Subcutaneous abdominal adipose tissue (tissue), 5 donors: Measurements from ENCODE around the gene ZEB2.

Experiments
- H3K27ac ChIP-seq: one replicate; pipeline ENCODE4 v1.7.0; 2013; ENCODE audit warnings: low read depth, mild to moderate bottlenecking, inconsistent platforms, low read length, moderate library complexity
- H3K27me3 ChIP-seq, 5 donors: one replicate each; pipeline ENCODE4 v1.7.0; 2013; ENCODE audit warnings: low read length in 5 of 5, inconsistent platforms in 1 of 5; ENCODE audit not compliant: control insufficient read depth in 5 of 5, insufficient read depth in 4 of 5
- H3K36me3 ChIP-seq, 5 donors: one replicate each; pipeline ENCODE4 v1.7.0; 2013; ENCODE audit warnings: low read length in 5 of 5; ENCODE audit not compliant: control insufficient read depth in 5 of 5, insufficient read depth in 5 of 5
- H3K4me1 ChIP-seq, 5 donors: one replicate each; pipeline ENCODE4 v1.7.0; 2013; ENCODE audit warnings: low read length in 5 of 5, mild to moderate bottlenecking in 3 of 5, moderate library complexity in 1 of 5; ENCODE audit not compliant: control insufficient read depth in 5 of 5, insufficient read depth in 5 of 5
- H3K4me3 ChIP-seq, 5 donors: one replicate each; pipeline ENCODE4 v1.7.0; 2013; ENCODE audit warnings: low read length in 5 of 5, low read depth in 1 of 5
- H3K9ac ChIP-seq, 5 donors: one replicate each; pipeline ENCODE4 v1.7.0; 2013; ENCODE audit warnings: low read length in 5 of 5, mild to moderate bottlenecking in 4 of 5, moderate library complexity in 3 of 5
- H3K9me3 ChIP-seq, 5 donors: one replicate each; pipeline ENCODE4 v1.7.0; 2013; ENCODE audit warnings: low read length in 5 of 5; ENCODE audit not compliant: control insufficient read depth in 5 of 5
- donor health status: healthy.
- donor health status: healthy.
- donor health status: healthy.
- donor health status: healthy.
- donor health status: healthy.

Gene ZEB2

DNA sequence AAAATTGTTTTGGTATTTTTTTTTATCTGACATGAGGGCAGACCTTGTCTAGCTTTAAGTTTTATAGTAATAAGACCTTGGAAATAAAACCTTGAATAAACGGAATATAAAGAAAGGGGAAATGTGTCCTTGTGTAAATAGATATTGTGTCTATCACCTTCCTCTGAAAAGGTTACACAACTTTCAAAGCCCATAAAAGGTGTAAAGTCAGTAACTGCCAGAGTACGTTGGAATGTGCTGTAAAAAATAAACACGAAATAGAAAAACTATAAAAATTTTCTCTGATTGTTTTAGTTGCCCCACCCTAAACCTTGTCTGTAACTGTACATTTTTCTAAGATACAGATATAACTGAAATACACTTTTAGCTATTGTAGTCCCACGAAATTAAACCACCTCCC is 82.3 kb downstream of the ZEB2 start:
- Histone ChIP-seq H3K27ac (peak overlapping the region; percentile 48), H3K9me3 (no peaks in the 10 kb centered on the region), H3K4me3 (no peak overlapping the region), H3K9ac (no peak overlapping the region), H3K27me3 (no peaks in the 10 kb centered on the region), H3K36me3 (peaks cover 0 to 6% (median 5%) of the 10 kb centered on the region in 5 donors), H3K4me1 (peaks cover 0 to 33% (median 21%) of the 10 kb centered on the region in 5 donors)

DNA sequence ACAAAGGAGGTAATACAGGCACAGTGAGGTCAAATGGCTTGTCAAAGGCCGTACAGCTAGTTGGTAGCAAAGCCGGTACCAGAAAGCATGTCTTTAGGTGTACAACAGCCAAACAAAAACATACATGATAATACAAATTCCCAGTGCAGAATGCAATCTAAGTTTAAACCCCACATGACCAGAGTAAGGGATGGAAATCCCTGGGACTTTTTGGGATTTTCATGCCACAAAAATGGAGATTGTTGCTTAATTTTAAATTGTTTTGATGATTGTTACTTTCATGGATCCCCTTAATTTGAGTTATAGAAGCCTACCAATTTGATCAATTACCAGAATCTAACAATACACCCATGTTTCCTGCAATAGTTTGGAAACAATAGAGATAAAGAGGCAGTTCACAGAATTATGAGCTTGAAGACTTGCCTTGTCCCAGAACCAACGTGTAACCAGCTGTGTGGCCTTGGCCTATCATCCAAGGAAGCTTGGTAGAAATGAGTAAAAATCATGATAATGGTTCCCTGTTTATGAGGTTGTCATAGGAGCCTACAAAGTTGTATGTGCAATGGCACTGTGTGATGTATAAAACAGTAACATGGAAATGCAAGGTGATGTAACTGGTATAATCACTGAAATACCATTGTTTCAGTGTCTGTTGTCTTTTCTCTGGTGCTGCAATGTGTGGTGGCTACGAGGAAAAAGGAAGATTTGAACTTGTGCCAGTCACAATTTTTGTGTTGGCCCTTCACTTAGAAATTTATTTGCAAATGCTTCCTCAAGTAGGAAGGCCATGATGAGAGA is 85.3 kb downstream of the ZEB2 start:
- Histone ChIP-seq H3K36me3 (peaks cover 0 to 8% (median 7%) of the 10 kb centered on the region in 5 donors), H3K4me1 (peaks cover 0 to 43% (median 23%) of the 10 kb centered on the region in 5 donors), H3K27me3 (no peaks in the 10 kb centered on the region), H3K27ac (peak overlapping the region; percentile 4), H3K9me3 (no peaks in the 10 kb centered on the region), H3K4me3 (no peak overlapping the region), H3K9ac (no peak overlapping the region)

DNA sequence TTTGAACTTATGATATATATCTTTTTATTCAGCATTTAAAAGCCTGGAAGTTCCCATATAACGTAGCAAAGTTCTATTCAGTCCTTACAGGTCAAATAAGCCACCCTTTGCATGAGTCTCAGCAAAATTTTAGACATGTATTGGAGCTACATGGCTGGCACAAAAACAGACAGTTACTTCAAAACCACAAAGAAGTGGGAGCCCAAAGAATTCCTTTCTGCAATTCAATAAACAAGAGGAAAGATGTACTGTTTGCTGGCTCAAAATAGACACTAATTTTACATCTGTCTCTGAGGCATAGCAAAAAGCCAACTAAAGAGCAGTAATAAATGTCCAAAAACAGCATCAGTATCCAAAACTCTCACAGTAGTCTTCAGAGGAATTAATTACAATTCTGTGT is 87.0 kb downstream of the ZEB2 start:
- no peak overlapping the region for H3K27ac ChIP-seq
- H3K36me3 ChIP-seq: peaks cover 6 to 22% (median 20%) of the 10 kb centered on the region in 5 donors
- H3K4me1 ChIP-seq: peaks cover 0 to 42% (median 20%) of the 10 kb centered on the region in 5 donors
- H3K9me3 ChIP-seq: no peaks in the 10 kb centered on the region
- H3K9ac ChIP-seq: no peak overlapping the region
- H3K27me3 ChIP-seq: no peaks in the 10 kb centered on the region
- no peak overlapping the region for H3K4me3 ChIP-seq

DNA sequence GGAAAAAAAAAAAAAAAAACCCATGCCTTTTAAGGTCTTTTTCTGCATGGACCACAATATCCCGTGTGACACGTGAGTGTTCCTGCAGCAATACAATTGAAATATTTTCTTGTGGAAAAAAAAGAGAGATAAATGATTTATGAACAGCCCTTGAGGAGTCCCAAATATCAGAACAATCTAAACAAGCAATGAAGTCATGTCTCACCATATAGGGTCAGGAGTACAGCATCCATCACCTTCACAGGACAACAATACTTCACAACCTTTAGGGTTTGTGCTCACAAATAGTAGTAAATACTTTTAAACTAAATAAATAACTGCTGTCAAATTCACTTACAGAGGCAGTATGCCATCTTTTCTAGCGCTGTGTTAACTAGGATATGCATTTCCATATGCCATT is 87.9 kb downstream of the ZEB2 start:
- Histone ChIP-seq H3K36me3 (peaks cover 6 to 24% (median 20%) of the 10 kb centered on the region in 5 donors), H3K9me3 (no peaks in the 10 kb centered on the region), H3K27me3 (no peaks in the 10 kb centered on the region), H3K4me3 (no peak overlapping the region), H3K4me1 (peaks cover 0 to 42% (median 25%) of the 10 kb centered on the region in 5 donors), H3K9ac (peak overlapping the region in 1 of 5 donors; percentile 26), H3K27ac (peak overlapping the region; percentile 4)

DNA sequence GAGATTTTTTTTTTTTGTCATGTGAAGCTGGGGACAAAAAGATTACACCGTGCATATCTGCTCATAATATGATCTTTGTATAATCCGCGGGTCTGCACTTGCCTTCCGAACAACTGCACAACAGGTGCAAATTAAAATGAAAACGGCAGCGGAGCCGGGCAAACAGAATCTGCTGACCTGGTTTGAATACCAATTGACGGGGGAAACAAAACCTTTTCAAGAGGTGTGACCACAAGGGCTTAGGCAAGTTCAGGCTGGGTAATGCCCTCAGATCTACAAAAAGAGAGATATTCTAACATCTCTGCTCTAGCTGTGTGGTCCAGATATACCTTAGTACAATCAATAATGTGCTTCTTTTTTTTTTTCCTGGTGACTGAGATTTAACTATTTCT is 88.5 kb downstream of the ZEB2 start:
- H3K4me1 ChIP-seq: peaks cover 0 to 45% (median 31%) of the 10 kb centered on the region in 5 donors

DNA sequence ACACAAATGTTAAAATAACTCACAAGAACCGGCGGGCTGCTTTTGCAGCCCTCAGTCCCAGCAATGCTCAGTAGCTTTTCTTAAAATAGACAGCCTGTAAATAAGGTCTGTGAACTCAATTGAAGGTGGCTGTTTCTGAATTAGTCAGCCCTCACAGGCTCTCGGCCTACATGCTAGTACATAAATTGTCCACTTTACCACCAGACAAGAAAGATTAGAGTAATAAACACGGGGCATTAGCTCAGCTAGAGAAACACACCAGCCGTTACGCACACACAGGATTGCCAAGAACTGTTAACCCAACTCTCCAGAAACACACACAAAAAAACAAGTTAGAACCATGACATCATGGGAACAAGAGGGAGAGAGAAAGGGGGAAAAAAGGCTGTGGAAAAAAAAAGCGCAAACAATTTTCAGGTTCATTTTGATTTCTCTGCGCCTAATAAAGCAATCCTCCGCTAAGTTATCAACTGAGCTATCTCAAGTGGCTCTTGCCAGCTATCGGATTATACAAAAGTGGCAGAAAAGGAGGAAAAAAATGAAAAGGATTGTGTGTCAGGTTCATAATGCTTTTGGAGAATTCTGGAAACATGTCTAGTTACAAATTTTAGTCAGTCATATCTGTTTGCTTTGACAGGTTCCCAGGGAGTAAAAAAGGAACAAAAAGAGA is 89.1 kb downstream of the ZEB2 start:
- Histone ChIP-seq H3K27me3 (no peaks in the 10 kb centered on the region), H3K9ac (peak overlapping the region in 3 of 5 donors; percentile 11 to 56 (median 48)), H3K36me3 (peaks cover 6 to 24% (median 20%) of the 10 kb centered on the region in 5 donors), H3K9me3 (no peaks in the 10 kb centered on the region), H3K27ac (peak overlapping the region; percentile 31), H3K4me1 (peaks cover 0 to 45% (median 32%) of the 10 kb centered on the region in 5 donors), H3K4me3 (peak overlapping the region in 1 of 5 donors; percentile 9)

More for the DNA sequence above, 88.5 kb downstream of the ZEB2 start:
- peak overlapping the region in 2 of 5 donors; percentile 48 to 56 for H3K9ac ChIP-seq
- H3K36me3 ChIP-seq: peaks cover 6 to 24% (median 20%) of the 10 kb centered on the region in 5 donors
- H3K27me3 ChIP-seq: no peaks in the 10 kb centered on the region
- no peaks in the 10 kb centered on the region for H3K9me3 ChIP-seq
- no peak overlapping the region for H3K4me3 ChIP-seq
- H3K27ac ChIP-seq: peak overlapping the region; percentile 31

DNA sequence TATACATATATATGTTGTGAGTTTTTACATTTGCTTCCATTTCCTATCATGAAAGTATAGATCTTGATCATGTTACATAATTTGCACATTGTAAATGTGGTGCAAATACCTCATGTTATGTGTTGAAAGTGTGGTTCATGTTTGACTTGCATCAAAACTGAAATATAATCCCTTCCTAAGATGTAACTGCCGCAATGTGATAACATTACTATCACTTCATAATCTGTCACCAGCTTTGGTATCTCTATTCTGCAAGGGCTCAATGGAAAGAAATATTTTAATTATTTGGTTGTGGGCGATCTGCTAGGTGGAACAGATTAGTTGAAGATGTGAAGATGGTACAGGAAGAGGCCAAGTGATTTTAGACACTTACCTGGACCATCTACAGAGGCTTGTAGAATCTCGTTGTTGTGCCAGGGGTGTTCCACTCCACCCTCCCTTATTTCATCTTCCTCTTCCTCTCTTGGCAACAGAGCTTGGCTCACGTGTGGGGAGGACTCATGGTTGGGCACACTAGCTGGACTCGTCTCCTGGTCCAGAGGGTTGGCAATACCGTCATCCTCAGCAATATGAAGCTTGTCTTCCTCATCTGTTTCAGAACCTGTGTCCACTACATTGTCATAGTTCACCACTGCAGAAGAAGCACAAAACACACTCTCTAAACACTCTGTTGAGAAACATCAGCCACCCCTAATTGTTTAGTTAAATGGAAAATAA is 90.4 kb downstream of the ZEB2 start:
- Histone ChIP-seq H3K9me3 (no peaks in the 10 kb centered on the region), H3K9ac (no peak overlapping the region), H3K27ac (no peak overlapping the region), H3K4me1 (peaks cover 0 to 41% (median 35%) of the 10 kb centered on the region in 5 donors), H3K27me3 (no peaks in the 10 kb centered on the region), H3K36me3 (peaks cover 8 to 27% (median 18%) of the 10 kb centered on the region in 5 donors), H3K4me3 (no peak overlapping the region)

DNA sequence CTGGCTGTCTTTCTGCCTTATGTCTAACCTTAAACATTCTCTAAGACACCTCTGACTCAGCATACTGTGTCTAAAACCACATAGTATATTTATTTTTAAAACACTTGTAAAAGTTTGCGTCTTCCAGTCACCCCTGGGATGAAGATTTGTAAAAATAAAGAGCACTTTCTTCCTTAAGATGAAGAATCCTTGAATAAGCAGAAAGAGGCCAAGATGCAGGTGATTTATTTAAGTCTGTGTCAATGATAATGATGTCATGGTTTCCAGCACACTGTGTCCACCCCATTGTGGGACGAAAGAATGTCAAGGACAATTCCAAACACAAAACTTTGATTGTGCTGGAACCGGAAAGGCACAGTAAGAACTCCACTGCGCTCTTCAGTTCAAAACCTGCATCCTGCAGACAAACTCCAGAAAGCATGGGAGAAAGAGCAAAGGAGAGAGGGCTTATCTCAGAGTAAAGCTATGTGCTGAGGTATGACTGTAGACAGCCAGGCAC is 92.9 kb downstream of the ZEB2 start:
- peak overlapping the region in 1 of 5 donors; percentile 15 for H3K9ac ChIP-seq
- H3K4me3 ChIP-seq: no peak overlapping the region
- peaks cover 9 to 43% (median 26%) of the 10 kb centered on the region in 5 donors for H3K36me3 ChIP-seq

DNA sequence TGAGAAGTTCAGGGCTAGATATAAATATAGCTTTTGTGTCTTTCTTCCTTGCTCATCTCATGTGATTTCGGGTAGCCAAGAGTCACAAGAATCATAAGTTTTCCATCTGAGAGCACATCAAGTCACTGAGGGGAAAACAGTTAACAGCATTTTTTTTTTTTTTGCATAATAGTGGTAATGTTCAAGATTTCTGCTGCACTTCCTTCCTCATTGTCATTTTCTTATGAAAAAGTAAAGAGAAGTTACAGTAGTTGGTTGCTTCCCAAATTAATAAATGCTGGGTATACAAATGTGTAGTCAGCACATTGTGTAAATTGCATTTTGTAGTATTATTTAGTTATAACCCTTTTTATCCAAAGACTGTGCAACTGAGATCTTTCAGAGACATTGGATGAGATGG is 93.6 kb downstream of the ZEB2 start:
- Histone ChIP-seq H3K9ac (no peak overlapping the region), H3K4me3 (no peak overlapping the region), H3K4me1 (peaks cover 0 to 25% (median 22%) of the 10 kb centered on the region in 5 donors), H3K36me3 (peaks cover 9 to 48% (median 27%) of the 10 kb centered on the region in 5 donors), H3K9me3 (no peaks in the 10 kb centered on the region), H3K27ac (peak overlapping the region; percentile 53), H3K27me3 (no peaks in the 10 kb centered on the region)

More for the DNA sequence above, 92.9 kb downstream of the ZEB2 start:
- Histone ChIP-seq H3K9me3 (no peaks in the 10 kb centered on the region), H3K27me3 (no peaks in the 10 kb centered on the region), H3K4me1 (peaks cover 0 to 28% (median 26%) of the 10 kb centered on the region in 5 donors), H3K27ac (peak overlapping the region; percentile 53)
